Muscle of leg (tissue), 16 donors: ENCODE results near the gene PYURF. TPM values are rescaled to one million over a fixed set of nuclear protein-coding genes. Genes with fewer than 3 reads are reported as not detected.
"Not testable (repeated sequence)": the region's sequence is repeated elsewhere in the genome, so short reads cannot be mapped to it uniquely, and the experiment has no call there.

Source experiments
- DNase-seq: peaks from one replicate; pipeline ENCODE4 v3.0.0; 2013
- H3K27ac ChIP-seq: one replicate; pipeline ENCODE4 v1.5.1; 2013; ENCODE audit warnings: mild to moderate bottlenecking, low read length, control low read depth
- H3K27me3 ChIP-seq: one replicate; pipeline ENCODE4 v1.6.1; 2013; ENCODE audit warnings: low read length; ENCODE audit not compliant: control insufficient read depth, insufficient read depth
- H3K36me3 ChIP-seq: one replicate; pipeline ENCODE4 v1.6.1; 2013; ENCODE audit warnings: low read length; ENCODE audit not compliant: control insufficient read depth, insufficient read depth
- H3K4me1 ChIP-seq: one replicate; pipeline ENCODE4 v1.6.1; 2013; ENCODE audit warnings: low read length; ENCODE audit not compliant: control insufficient read depth, insufficient read depth
- H3K4me3 ChIP-seq: one replicate; pipeline ENCODE4 v1.5.1; 2013; ENCODE audit warnings: low read length, control low read depth
- H3K9me3 ChIP-seq: replicated peaks from 2 replicates; pipeline ENCODE4 v1.6.1; 2013; ENCODE audit warnings: low read depth, low read length; ENCODE audit not compliant: control insufficient read depth
- WGBS: methylation state at CpG from one replicate; pipeline ENCODE4 v1.1.5; 2013; ENCODE audit warnings: missing lambda C conversion rate; ENCODE audit not compliant: insufficient coverage; 5-methylcytosine and 5-hydroxymethylcytosine counted together
- long read RNA-seq, 11 donors: transcript quantifications; one replicate each; lab custom pipeline, GENCODE V29; 2026
- polyA plus RNA-seq, 8 donors: library from polyadenylated mRNA; unstranded; fragments of 120-200 nt; gene quantifications; one replicate each; pipeline versions ENCODE4 v1.2.1 to v1.2.3, GENCODE V29; 2013; ENCODE audit warnings: inconsistent platforms in 1 of 8, low replicate concordance in 1 of 8; ENCODE audit not compliant: insufficient read length in 8 of 8, insufficient read depth in 1 of 8
- total RNA-seq: library from RNA; stranded (reverse); fragments of 120-200 nt; gene quantifications from one replicate; pipeline ENCODE4 v1.2.4, GENCODE V29; 2013

PYURF gene
- total RNA-seq = 70.4 TPM
- 10 to 100 TPM; 62.7 to 80.8 (median 70.7) TPM for polyA plus RNA-seq
- long read RNA-seq, donor 1, transcript PYURF-201 (2 exons, 1,361 nt) = major isoform, 30 of 30 reads
- long read RNA-seq, donor 1, partial matches to known transcripts = 0 of 30 reads
- long read RNA-seq, donor 1, other reads (novel, unspliced or antisense) = 0 of 30 reads
- long read RNA-seq, donor 2, transcript PYURF-201 (2 exons, 1,361 nt) = major isoform, 9 of 9 reads
- long read RNA-seq, donor 2, partial matches to known transcripts = 0 of 9 reads
- long read RNA-seq, donor 2, other reads (novel, unspliced or antisense) = 0 of 9 reads
- long read RNA-seq, donor 3, transcript PYURF-201 (2 exons, 1,361 nt) = major isoform, 68 of 68 reads
- long read RNA-seq, donor 3, partial matches to known transcripts = 0 of 68 reads
- long read RNA-seq, donor 3, other reads (novel, unspliced or antisense) = 0 of 68 reads
- long read RNA-seq, donor 4, transcript PYURF-201 (2 exons, 1,361 nt) = major isoform, 37 of 37 reads
- long read RNA-seq, donor 4, partial matches to known transcripts = 0 of 37 reads
- long read RNA-seq, donor 4, other reads (novel, unspliced or antisense) = 0 of 37 reads
- long read RNA-seq, donor 5, transcript PYURF-201 (2 exons, 1,361 nt) = major isoform, 121 of 121 reads
- long read RNA-seq, donor 5, partial matches to known transcripts = 0 of 121 reads
- long read RNA-seq, donor 5, other reads (novel, unspliced or antisense) = 0 of 121 reads
- long read RNA-seq, donor 6, transcript PYURF-201 (2 exons, 1,361 nt) = major isoform, 104 of 104 reads
- long read RNA-seq, donor 6, partial matches to known transcripts = 0 of 104 reads
- long read RNA-seq, donor 6, other reads (novel, unspliced or antisense) = 0 of 104 reads
- long read RNA-seq, donor 7, transcript PYURF-201 (2 exons, 1,361 nt) = major isoform, 44 of 44 reads
- long read RNA-seq, donor 7, partial matches to known transcripts = 0 of 44 reads
- long read RNA-seq, donor 7, other reads (novel, unspliced or antisense) = 0 of 44 reads
- long read RNA-seq, donor 8, transcript PYURF-201 (2 exons, 1,361 nt) = major isoform, 49 of 49 reads
- long read RNA-seq, donor 8, partial matches to known transcripts = 0 of 49 reads
- long read RNA-seq, donor 8, other reads (novel, unspliced or antisense) = 0 of 49 reads
- long read RNA-seq, donor 9, transcript PYURF-201 (2 exons, 1,361 nt) = major isoform, 33 of 33 reads
- long read RNA-seq, donor 9, partial matches to known transcripts = 0 of 33 reads
- long read RNA-seq, donor 9, other reads (novel, unspliced or antisense) = 0 of 33 reads
- long read RNA-seq, donor 10, transcript PYURF-201 (2 exons, 1,361 nt) = major isoform, 70 of 70 reads
- long read RNA-seq, donor 10, partial matches to known transcripts = 0 of 70 reads
- long read RNA-seq, donor 10, other reads (novel, unspliced or antisense) = 0 of 70 reads
- long read RNA-seq, donor 11, transcript PYURF-201 (2 exons, 1,361 nt) = major isoform, 48 of 48 reads
- long read RNA-seq, donor 11, partial matches to known transcripts = 0 of 48 reads
- long read RNA-seq, donor 11, other reads (novel, unspliced or antisense) = 0 of 48 reads

DNA sequence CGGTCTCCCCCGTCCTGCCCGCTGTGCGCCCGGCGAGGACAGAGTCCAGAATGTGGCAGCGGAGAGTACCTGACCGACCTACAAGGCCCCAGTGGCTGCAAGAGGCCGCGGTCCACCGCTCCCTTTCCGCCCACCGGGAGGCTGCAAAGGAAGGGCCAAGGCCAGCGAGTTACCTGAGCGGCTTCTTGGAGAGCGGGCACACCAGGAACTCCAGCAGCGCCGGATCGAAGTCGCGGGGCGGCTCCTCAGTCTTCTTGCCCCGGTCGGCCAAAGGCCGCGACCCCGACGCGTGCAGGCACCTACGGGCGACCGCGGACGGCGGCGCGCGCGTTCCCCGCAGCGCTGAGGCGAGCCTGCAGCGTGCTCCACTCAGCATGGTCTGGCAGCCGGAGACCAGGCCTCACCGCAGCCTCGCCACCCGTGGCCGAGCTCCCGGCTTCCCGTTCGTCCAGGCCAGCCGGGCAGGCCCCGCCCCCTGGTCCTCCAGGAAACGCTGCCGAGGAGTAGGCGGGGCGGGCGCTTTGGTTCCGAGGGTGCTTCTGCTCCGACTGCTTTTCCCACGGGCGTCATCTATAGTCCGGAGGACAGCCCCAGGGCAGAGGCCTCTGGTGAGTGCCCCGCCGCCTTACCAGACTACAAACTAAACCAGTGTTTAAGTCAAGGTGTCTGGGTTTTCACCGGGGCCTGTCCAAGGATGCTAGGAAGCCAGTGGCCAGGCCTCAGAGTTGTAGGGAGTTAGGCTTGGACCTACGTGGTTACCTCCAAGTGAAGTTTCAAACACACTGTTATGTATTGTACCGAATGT, at the start of gene PYURF:
Gene PYURF, minus strand, starts transcription at position 452 of the 805 bp plus-strand sequence. Its CDS starts 76 bp downstream, at position 376.
- H3K27ac ChIP-seq = peak within 1 kb of the TSS; percentile 95
- H3K36me3 ChIP-seq = no peaks in the 10 kb centered on the region
- H3K4me3 ChIP-seq = peak within 1 kb of the TSS; percentile 93
- peak; percentile 97 for DNase-seq
- under 1% methylated on average over 60 of the region's 68 CpGs for WGBS
- peaks cover 4% of the 10 kb centered on the region for H3K4me1 ChIP-seq
- H3K9me3 ChIP-seq = no peaks in the 10 kb centered on the region
- H3K27me3 ChIP-seq = no peaks in the 10 kb centered on the region

DNA sequence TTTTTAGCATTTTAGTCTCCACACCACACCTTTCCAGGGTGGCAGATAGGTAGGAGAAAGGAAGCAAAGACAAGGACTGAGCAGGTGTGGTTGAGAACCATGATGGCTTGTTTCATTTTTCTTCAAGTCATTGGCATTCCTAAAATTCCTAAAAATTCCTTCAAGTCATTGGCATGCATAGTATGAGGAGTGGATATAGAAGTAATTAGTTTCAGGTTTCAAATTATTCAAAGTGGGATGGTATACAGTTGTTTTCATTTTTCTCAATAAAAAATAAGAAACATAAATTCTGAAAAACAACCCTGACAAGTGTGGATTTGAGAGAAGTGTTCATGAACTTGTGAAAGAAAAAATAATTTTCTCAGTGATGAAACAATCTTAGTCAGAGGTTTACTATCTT, 46.4 kb upstream of the PYURF start:
- no peak for DNase-seq
- Histone ChIP-seq H3K4me3 (no peak overlapping the region), H3K9me3 (no peaks in the 10 kb centered on the region), H3K4me1 (no peaks in the 10 kb centered on the region), H3K27me3 (no peaks in the 10 kb centered on the region), H3K36me3 (no peaks in the 10 kb centered on the region), H3K27ac (no peak overlapping the region)

DNA sequence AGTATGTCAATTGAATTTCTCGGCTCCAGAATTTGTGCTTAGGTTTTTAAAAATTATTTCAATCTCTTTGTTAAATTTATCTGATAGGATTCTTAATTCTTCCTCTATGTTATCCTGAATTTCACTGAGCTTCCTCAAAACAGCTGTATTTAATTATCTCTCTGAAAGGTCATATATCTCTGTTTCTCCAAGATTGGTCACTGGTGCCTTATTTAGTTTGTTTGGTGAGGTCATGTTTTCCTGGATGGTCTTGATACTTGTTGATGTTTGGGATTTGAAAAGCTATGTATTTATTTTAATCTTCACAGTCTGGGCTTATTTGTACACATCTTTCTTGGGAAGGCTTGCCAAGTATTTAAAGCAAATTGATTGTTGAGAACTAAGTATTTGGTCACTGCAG, 44.0 kb upstream of the PYURF start:
- no peaks in the 10 kb centered on the region for H3K27me3 ChIP-seq
- WGBS = no CpG with 5 or more reads among the region's 1 CpG
- peak; percentile 4 for DNase-seq
- H3K4me3 ChIP-seq = no peak overlapping the region
- H3K9me3 ChIP-seq = no peaks in the 10 kb centered on the region
- H3K4me1 ChIP-seq = no peaks in the 10 kb centered on the region
- H3K36me3 ChIP-seq = no peaks in the 10 kb centered on the region
- no peak overlapping the region for H3K27ac ChIP-seq

GRCh38 chr4:88549815-88550214, 26.2 kb upstream of the PYURF start:
- no peak for DNase-seq
- Histone ChIP-seq H3K36me3 (no peaks in the 10 kb centered on the region), H3K27me3 (no peaks in the 10 kb centered on the region), H3K27ac (no peak overlapping the region), H3K9me3 (no peaks in the 10 kb centered on the region), H3K4me3 (no peak overlapping the region), H3K4me1 (no peaks in the 10 kb centered on the region)
- 96% methylated on average over 3 of the region's 7 CpGs for WGBS

- H3K27ac ChIP-seq, H3K36me3 ChIP-seq, H3K27me3 ChIP-seq, H3K4me3 ChIP-seq, H3K4me1 ChIP-seq, H3K9me3 ChIP-seq: not testable (repeated sequence)
- 13% methylated on average over 5 of the region's 9 CpGs for WGBS
- peak; percentile 14 for DNase-seq
These were observed 15.9 kb upstream of the PYURF start for GRCh38 chr4:88539322-88540068.

DNA sequence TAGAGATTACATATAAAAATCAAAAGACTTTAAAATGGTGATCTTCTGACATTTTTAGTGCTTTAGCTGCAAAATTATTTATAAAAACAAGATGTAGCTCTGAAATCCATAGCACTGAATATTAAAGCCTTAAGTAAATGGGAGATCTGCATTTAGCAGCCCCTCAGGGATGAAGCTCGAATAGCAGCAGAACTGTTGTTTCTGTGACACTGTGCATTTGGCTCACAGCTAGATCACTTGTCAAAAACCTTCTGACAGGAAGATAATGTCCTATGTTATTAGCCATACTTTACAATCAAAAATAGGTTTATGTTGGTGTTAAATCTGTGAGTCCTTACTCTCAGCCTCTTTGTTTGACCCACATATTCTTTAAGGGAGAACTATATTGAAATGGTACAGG, 14.1 kb upstream of the PYURF start:
- DNase-seq = no peak
- no peak overlapping the region for H3K27ac ChIP-seq
- no peaks in the 10 kb centered on the region for H3K9me3 ChIP-seq
- no CpG with 5 or more reads among the region's 1 CpG for WGBS
- no peaks in the 10 kb centered on the region for H3K27me3 ChIP-seq
- no peaks in the 10 kb centered on the region for H3K36me3 ChIP-seq
- no peaks in the 10 kb centered on the region for H3K4me1 ChIP-seq
- no peak overlapping the region for H3K4me3 ChIP-seq

GRCh38 chr4:88535090-88535755, 11.6 kb upstream of the PYURF start:
- Histone ChIP-seq H3K4me3 (no peak overlapping the region), H3K9me3 (no peaks in the 10 kb centered on the region), H3K27ac (no peak overlapping the region), H3K36me3 (no peaks in the 10 kb centered on the region), H3K4me1 (no peaks in the 10 kb centered on the region), H3K27me3 (no peaks in the 10 kb centered on the region)
- no peak for DNase-seq
- no CpG with 5 or more reads among the region's 2 CpGs for WGBS

DNA sequence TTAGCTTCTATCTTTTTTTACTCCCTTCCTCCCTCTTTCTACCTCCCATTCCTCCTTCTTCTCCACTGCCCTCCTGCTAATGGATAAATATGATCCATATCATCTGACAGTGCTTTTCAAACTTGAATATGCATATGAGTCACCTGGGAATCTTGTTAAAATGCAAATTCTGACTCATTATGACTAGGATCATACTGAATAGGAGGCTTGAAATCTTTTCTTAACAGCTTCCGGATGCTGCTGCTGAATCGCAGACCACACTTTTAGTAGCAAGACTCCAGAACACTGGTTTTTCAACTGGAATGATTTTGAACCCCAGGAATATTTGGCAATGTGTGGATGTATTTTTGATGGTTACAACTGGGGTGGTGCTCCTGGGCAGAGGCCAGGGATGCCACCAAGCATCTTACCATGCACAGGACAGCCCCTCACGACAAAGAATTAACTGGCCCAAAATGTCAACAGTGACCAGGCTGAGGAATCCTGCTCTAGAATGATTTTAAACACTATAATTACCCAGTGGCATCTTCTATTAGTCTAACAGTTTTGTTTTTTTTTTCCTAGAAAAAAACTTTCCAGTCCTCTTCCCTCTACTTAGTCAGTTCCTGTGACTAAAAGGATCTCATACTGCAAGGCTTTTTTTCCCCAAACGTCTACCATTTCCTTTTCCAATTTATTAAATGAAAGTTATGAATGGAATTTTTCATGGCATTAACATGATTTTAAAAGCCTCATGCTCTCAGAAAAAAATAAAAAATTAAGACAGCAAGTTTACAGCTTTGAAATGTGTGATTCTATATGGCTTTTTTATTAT, 10.6 kb upstream of the PYURF start:
- no peak overlapping the region for H3K4me3 ChIP-seq
- no peak overlapping the region for H3K27ac ChIP-seq
- H3K4me1 ChIP-seq = no peaks in the 10 kb centered on the region
- no peaks in the 10 kb centered on the region for H3K9me3 ChIP-seq
- no peak for DNase-seq
- no peaks in the 10 kb centered on the region for H3K27me3 ChIP-seq
- H3K36me3 ChIP-seq = no peaks in the 10 kb centered on the region
- no CpG with 5 or more reads among the region's 4 CpGs for whole genome bisulfite sequencing
